ELR (cell line): ENCODE results near the gene NFE2L2.
"Not testable (repeated sequence)": the region's sequence is repeated elsewhere in the genome, so short reads cannot be mapped to it uniquely, and the experiment has no call there.

Experiments used
- DNase-seq: peaks from one replicate; pipeline ENCODE4 v3.0.0-alpha.2; 2015; ENCODE audit warnings: low read depth

The NFE2L2 gene

DNA sequence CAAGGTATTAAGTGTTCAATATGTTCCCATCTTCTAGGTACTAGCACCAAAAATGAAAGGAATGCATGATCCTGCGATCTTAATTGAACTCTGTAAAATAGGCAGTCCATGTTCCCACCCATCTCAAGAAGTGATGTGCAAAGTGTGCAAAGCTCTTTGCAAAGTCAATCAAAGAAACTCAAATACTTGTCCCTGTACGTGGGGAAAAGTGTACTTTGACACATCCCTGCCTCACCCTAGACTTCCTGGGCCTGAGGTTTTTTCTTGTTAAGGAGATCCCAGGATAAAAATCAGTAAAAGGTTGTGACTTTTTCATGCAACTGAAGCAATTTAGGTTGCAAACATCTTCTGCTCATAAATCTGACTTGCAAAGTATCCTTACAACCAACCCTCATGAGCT lies 26.6 kb downstream of the NFE2L2 start:
- no peak for DNase-seq

DNA sequence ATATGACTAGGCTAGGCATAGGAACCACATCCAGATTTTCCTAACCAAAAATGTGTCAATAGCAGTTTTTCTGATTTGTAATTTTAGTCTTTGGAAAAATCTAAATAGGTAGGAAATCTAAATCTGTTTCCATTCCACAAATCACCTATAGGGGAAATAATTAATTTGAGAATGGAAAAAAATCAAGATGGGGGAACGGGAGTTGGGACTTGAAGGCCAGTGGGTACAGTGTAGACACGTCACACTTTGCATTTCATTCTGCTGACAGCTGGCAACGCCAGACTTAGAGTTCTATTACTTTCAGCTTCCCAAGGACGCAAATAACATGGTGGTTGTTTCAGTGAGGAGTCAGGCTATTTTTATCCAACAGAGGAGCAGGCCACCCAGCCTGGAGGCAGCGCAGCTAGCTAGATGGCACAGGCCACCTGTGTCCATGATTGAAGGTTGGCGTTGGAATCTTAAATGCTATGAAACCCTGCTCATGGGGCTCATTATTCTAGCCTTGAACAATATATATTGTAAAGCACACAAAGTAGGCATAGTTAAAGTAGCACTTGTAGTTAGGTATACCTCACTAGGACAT lies 28.6 kb downstream of the NFE2L2 start:
- no peak for DNase-seq

DNA sequence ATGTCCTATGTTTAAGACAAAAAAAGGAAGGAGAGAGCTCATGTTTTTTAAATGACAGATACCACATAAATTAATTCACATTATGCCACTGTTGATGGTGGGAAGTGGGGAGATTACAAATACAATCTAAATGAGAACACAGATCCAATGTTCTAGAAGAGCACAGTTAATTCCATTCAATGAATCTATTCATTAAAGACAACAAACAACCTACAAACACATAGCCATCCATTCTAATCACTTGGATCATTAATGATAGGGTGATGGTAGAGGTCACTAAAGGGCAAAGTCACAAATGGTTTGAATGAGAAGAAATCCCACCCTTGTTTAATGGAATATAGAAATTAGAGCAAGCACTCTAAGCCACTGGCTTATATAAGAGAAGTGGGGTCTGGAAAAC lies 30.3 kb downstream of the NFE2L2 start:
- no peak for DNase-seq

DNA sequence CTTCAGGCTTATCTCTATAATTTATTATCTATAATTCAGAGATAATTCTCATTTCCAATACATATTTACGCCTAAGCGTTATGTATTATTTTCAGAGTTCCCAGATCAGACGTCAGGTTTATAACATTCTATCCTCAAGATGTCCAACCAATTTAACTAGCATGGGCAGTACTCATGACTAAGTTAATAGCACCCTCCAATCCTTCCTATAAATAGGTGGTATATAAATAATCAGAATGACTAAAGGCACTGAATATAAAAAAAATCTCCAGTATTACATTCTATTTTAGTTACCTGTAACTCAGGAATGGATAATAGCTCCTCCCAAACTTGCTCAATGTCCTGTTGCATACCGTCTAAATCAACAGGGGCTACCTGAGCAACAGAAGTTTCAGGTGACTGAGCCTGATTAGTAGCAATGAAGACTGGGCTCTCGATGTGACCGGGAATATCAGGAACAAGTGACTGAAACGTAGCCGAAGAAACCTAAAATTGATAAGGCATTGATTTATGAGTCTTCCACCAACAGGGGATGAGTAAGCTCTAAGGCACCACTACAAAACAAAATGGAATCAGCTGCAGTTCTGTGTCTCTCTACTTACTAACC lies 32.3 kb downstream of the NFE2L2 start:
- no peak for DNase-seq

DNA sequence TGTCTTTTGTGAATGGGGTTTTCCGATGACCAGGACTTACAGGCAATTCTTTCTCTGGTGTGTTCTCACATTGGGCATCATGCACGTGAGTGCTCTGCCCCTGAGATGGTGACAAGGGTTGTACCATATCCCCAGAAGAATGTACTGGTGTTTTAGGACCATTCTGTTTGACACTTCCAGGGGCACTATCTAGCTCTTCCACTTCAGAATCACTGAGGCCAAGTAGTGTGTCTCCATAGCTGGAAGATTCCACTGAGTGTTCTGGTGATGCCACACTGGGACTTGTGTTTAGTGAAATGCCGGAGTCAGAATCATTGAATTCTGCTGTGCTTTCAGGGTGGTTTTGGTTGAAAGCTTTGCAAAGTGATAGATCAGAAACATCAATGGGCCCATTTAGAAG lies 33.3 kb downstream of the NFE2L2 start:
- no peak for DNase-seq

DNA sequence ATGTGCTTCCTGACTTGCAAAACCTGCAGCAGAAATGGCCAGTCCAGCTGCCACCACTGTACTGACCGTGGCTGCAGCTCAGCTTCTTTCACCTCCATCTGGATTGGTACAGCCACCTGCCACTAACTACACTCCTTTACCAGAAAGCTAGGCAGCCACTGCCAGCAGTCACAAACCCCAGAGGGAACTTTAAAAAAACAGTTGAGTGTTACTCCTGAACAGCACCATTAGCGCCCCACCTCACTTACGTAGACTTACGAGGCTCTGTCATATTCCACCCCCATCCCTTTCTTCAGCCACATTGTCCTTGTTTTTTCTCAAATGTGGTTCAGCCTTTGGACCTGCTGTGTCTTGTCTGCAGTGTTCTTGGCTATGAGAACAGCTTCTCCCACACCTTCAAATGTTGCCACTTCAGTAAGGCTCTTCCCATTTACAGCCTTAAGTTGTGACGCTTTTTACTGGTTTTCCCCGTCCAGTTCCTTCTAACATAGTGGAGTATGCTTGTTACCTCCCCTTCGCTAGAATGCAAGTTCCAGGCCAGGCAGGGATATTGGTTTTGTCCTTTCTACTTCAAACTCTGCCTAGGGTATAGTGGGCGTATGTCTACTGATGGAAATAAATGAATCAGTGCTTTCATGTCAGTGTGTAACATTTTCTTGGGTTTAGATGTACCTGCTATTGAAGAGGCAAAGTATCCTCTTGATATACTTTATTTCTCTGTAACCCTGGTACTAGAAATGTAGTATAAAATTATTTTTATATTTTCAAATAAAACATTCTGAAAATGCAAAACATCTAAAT lies 34.9 kb downstream of the NFE2L2 start:
- no peak for DNase-seq

DNA sequence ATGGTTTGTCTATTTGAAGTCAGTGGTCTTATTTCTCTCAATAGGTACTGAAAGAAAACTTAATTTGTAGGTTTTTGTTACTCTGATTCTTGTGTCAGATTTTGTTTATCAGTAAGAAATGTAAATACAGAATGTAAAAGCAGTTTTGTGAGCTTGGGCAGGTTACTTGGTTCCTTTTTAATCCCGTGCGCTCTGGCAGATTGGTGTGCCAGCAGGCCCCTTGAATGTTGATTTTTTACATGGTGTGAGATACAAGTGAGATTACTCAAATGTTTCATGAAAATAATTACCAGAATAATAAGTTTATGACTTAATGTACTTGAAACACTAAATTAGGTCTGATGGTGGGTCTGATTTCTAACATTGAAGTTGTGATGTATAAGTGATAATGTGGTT lies 38.6 kb downstream of the NFE2L2 start:
- no peak for DNase-seq

DNA sequence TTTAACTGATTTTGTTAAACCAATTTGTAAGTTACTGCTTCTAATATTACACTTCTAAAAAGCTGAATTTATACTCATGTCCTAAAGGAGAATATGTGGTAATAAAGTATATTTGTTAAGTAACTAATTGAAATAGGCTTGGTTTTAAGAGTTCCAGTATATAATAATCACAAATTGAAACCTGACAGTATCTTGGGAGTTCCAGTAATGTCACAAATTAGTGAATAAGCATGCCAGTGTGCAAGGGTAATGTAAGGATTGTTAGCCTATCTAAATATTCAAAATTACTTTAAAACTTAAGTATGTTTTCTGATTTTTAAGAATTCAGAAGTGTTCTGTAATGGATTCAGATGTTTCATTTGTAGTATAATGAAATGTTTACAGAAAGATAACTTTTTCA lies 41.1 kb downstream of the NFE2L2 start:
- not testable (repeated sequence) for DNase-seq

DNA sequence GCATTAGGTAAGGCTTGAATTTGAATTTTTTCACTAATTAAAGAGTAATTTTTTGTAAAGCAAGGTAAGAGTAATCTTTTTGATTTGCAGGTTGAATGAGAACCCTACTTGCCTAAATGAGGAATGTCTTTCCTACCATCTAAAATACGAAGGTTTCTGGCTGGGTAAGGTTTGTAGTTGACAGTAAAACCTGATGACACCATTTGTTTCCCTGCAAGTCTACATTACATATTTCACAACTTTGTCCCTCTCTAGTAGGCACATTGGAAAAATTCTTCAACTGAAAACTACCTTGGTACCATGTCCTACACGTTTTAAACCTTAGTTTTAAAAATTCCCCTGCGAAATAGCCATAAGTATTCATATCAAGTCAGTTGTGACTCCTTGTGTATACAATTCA lies 42.6 kb downstream of the NFE2L2 start:
- DNase-seq: no peak

DNA sequence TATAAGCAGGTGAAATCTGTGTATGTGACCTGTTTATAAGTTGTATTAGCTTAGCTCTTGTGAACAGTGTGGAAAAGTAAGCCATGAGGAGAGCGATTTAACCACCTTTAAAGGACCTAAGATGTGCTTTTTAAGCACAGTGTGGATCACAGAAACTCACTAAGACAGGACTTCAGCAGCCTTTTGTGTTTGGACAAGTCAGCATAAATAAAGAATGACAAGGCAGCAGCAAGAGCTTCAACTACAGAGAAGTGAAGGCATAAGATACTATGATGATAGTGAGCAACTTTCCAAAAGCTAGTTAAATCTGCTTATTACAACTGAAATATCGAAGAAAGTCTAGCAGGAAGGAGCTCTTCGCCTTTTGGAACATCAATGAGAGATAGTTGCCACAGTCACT lies 43.0 kb downstream of the NFE2L2 start:
- no peak for DNase-seq

DNA sequence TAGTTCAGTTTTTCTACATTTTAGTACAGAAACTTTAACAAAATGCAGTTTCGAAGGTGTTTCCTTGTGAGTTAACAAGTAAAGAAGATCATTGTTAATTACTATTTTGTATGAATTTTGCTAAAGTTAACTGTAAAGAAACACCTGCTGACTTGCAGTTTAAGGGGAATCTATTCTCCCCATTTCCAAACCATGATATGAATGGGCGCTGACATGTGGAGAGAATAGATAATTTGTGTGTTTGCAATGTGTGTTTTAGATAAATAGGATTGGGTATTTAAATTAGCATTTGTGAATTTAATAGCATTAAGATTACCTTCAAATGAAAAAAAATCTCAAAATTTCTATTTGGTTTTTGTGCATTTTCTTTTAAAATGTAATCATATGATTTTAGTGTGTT lies 44.7 kb downstream of the NFE2L2 start:
- DNase-seq: not testable (repeated sequence)

DNA sequence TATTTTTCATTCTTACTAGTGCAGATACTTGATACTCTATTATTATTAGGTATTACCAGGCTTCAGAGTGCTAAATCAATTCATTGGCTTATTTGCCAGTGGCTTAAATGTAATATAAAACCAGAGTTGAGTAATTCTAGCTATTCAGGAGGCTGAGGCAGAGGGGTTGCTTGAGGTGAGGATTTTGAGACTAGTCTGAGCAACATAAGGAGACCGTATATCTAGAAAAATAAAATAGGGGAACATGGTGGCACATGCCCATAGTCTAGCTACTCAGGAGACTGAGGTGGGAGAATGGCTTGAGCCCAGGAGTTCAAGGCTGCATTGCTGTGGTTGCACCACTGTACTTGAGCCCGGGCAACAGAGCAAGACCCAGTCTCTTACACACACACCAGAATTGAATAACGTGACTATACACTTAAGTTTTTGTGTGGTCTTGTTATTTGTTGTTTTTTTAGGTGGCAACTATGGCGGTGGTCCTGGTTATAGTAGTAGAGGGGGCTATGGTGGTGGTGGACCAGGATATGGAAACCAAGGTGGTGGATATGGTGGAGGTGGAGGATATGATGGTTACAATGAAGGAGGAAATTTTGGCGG lies 47.2 kb downstream of the NFE2L2 start:
- no peak for DNase-seq

DNA sequence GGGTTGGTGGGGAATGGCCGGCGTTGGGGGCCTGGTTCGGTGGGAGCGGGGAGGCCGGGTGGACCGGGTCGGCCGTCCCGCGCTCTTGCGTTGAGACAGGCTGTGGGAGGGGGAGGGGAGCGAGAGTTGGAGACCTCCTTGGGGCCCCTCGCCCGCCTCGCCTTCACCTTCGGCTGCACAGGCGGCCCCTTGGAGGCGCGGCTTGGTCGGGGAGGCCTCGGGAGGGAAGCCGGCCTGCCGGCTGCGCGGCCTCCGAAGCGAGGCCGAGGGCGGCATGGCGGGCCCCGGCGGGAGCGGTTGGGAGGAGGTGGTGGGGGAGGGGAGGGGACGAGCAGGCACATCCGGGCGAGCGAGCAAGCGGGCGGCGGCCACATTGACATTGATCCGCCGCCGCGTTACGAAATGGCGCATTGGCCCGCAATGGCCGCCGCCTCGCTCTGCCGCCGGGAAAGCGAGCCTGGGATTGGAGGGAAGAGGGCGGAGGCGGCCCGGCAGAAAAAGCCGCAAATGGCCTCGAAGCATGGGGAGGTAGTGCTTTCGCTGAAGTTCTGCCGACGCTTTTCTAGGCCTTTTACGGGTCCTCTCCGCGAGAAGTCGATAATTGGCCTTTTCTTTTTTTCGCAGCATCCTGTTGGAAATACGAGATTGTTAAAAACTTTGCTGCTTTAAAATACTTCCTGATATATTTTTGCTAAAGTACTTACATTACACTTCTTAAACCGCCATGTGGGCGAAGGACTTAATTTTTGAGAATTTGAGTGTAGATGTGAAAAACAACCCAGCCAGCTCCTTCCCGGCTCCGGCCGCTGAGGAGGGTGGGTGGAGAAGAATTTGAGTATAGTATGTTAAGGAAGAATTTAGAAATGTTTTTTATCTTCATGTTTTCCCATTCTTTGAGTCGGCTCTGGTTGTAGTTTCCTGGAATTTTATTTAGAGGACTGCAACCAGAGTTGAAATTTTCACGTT lies 51.4 kb downstream of the NFE2L2 start:
- DNase-seq: peak; percentile 90

DNA sequence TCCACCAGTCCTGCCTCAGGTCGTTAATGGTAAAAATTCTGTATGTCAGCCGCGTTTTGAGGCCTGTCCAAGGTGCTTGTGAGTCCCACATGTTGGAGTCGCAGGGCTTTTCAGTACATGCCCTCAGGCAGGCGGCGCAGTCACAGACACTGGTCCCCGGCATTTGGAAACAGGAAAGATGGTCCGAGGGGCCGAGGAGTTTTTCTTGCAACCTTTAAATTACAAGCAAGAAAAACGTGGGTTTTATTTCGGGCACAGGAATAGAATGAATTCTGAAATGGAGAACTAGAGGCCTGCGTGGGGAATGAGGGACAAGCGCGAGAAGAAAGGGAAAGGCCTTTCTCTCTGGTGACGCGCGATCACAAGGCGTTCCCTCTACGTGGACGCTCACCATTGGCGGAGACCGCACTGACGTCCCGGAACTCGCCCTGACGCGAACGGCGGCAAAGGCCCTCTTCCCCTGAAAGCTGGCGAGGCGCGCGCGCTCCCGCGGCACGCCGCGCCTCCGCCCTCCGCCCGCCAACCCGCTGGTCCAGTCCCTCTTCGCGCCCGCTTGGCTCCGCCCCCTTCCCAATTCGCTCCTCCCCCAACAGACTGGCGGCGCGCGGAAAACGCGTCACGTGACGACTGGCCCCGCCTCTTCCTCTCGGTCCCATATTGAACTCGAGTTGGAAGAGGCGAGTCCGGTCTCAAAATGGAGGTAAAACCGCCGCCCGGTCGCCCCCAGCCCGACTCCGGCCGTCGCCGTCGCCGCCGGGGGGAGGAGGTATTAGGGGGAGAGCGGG lies 52.2 kb downstream of the NFE2L2 start, which contains the start of gene HNRNPA3:
HNRNPA3 (plus strand) TSS at position 689 of the 785 bp plus-strand sequence; CDS start at position 695, 6 bp downstream.
- peak; percentile 98 for DNase-seq

DNA sequence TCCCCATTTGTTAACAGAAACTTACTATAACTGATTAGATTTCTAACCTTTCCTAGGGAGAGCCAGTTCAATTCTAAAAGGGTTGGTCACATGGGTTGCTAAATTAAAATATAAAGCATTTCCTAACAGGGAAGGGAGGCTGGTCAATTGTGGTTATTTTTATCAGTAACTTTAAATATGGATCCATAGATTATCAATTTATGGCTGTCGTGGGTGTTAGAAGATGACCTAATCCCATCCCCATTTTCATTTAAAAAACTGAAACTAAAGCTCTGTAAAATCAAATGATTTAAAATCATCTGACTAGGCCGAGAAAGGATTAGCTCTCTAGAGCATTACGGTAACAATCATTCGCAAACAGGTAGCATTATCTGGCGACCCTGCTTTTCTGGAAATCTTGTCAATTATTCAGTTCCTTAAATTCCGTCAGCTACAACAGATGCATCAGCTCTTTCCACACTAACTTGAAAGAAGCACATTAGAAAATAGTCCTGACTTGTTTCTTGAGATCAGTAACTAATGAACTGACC lies 52.9 kb downstream of the NFE2L2 start:
- no peak for DNase-seq

DNA sequence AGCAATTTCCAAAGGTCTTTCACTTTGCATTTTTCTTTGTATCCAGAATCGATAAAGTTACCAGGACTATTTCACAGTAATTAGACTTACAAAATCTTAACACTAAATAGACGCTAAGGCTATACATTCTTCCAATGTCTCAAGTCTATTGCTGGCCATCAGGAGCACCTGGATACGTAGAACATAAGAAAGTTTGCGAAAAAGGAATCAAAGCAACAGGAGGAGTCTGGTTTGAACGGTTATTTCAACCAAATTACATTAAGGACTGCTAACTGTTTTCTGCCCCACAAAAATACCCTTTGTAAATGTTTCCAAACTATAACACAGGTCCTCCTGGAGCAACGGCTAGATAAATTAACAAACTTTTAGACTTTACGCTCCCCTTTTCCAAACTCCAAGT lies 53.4 kb downstream of the NFE2L2 start:
- no peak for DNase-seq

DNA sequence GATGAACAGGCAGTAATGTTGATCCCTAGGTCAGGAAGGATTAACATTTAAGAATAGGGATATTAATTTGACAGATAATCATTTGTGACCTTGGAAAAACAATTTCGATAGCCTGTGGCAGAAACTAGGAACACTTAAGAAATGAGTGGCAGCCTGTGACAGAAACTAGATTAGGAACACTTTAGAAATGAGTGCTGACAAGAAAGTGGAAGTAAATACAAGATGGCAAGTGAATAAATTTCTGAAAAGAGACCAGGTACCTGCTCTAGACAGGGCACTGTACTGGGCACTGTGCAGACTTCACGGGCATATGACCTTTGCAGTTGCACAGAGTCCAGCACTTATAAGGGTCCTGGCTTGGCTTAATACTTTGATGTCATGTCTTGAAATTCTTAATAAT lies 57.4 kb downstream of the NFE2L2 start:
- no peak for DNase-seq

DNA sequence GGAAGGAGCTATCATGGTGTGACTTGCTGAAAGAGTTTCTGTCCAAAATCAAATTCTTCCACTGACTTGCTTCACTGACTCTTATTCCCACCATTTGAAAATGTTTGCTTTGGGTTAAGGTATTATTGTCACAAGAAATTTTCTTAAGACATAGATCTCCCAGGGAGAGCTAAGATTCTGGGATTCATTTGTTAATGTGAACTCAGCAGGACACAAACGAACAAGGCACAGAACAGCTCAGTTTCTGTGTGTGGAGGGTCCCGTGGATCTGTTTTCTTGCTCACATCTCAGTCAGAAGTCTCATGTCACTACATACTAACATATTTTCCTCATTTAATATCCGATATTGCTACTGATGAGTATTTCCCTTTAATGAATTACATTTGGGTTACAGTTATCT lies 60.1 kb downstream of the NFE2L2 start:
- no peak for DNase-seq

DNA sequence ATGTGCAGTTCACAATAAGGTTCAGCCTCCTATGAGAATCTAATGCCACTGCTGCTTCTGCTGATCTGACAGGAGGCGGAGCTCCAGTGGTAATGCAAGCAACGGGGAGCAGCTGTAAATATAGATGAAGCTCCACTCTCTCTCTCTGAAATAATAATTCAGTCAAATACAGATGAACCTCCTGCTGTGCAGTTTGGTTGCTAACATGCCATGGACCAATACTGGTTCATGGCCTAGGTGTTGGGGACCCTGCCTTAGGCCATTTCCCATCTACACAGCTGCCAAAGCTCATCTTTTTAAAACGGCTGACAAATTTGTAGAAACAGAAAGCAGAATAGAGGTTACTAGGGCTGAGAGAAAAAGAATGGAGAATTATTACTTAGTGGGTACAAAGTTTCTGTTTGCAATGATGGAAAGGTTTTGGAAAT lies 62.6 kb downstream of the NFE2L2 start:
- no peak for DNase-seq

DNA sequence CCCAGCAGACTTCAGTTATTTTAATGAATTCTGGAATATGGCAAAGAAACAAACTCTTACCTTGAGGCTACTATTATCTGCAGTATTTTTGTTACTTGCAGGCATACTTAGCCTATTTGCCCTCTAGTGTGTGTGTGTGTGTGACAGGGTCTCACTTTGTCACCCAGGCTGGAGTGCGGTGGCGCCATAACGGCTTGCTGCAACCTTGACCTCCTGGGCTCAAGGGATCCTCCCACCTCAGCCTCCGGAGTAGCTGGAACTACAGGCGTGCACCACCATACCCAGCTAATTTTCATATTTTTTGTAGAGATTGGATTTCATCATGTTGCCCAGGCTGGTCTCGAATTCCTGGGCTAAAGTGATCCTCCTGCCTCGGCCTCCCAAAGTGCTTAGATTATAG lies 64.1 kb downstream of the NFE2L2 start:
- DNase-seq: not testable (repeated sequence)

DNA sequence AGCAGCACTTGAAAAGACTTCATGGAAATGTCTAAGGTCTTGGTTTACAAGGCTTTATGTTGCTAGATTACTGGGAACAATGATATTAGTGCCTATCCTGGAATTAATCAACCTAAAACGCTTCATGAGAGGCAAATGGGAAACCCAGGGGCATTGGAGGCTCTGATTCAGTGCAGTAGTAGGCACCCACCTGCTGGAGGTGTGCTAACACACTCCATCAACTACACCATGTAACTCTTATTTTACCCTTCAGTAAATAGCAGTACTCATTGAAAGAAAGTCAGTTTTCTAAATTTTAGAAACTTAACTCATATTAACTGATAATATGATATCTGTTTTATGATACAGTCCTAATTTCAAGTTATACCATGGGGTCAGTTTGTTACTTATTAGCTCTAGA lies 69.3 kb downstream of the NFE2L2 start:
- DNase-seq: no peak
